OCI-LY1 (cell line): ENCODE measurements around the gene PSMG1.

Source experiments
- H2AFZ ChIP-seq: fragments of 200-600 bp; sonication (generic), shearing (Covaris generic); 2 replicates; pipeline ENCODE4 v1.6.0; 2014; ENCODE audit warnings: antibody characterized with exemption, mild to moderate bottlenecking, low read length
- H3F3A ChIP-seq: fragments of 200-600 bp; sonication (generic), shearing (Covaris generic); 2 replicates; pipeline ENCODE4 v1.6.0; 2014; ENCODE audit warnings: mild to moderate bottlenecking, antibody characterized with exemption, low read length, moderate library complexity; ENCODE audit not compliant: insufficient read depth
- H3K27ac ChIP-seq: fragments of 200-600 bp; sonication (generic); 2 replicates; pipeline ENCODE4 v1.5.1; 2014; ENCODE audit warnings: low read length, mixed run types, mild to moderate bottlenecking, low read depth; ENCODE audit not compliant: poor library complexity, severe bottlenecking
- H3K27me3 ChIP-seq: fragments of 200-600 bp; sonication (generic); 2 replicates; pipeline ENCODE4 v1.6.0; 2014; ENCODE audit warnings: antibody characterized with exemption, mild to moderate bottlenecking, low read length, moderate library complexity; ENCODE audit not compliant: insufficient read depth
- H3K36me3 ChIP-seq: fragments of 200-600 bp; sonication (generic); 2 replicates; pipeline ENCODE4 v1.6.1; 2014; ENCODE audit warnings: mild to moderate bottlenecking, antibody characterized with exemption, low read length, moderate library complexity, mixed read lengths; ENCODE audit not compliant: insufficient read depth
- H3K4me1 ChIP-seq: fragments of 200-600 bp; sonication (generic); 2 replicates; pipeline ENCODE4 v1.5.1; 2014; ENCODE audit warnings: mild to moderate bottlenecking, low read length, moderate library complexity; ENCODE audit not compliant: insufficient read depth, severe bottlenecking
- H3K4me2 ChIP-seq: fragments of 200-600 bp; sonication (generic), shearing (Covaris generic); 2 replicates; pipeline ENCODE4 v1.6.1; 2014; ENCODE audit warnings: low read length
- H3K4me3 ChIP-seq: fragments of 200-600 bp; sonication (generic); 2 replicates; pipeline ENCODE4 v1.5.1; 2014; ENCODE audit warnings: low read length, low read depth, mild to moderate bottlenecking, mixed read lengths; ENCODE audit not compliant: poor library complexity, severe bottlenecking
- H3K79me2 ChIP-seq: fragments of 200-600 bp; shearing (Covaris generic); 2 replicates; pipeline ENCODE4 v1.6.1; 2016; ENCODE audit warnings: mixed run types, low read length, mixed read lengths; ENCODE audit not compliant: insufficient read depth
- H3K9ac ChIP-seq: fragments of 200-600 bp; sonication (generic), shearing (Covaris generic); 2 replicates; pipeline ENCODE4 v1.6.1; 2014; ENCODE audit warnings: mild to moderate bottlenecking, low read length, mixed read lengths
- H3K9me2 ChIP-seq: fragments of 200-600 bp; sonication (generic), shearing (Covaris generic); 2 replicates; pipeline ENCODE4 v1.6.1; 2014; ENCODE audit warnings: low read depth, mild to moderate bottlenecking, low read length, mixed read lengths
- H3K9me3 ChIP-seq: fragments of 200-600 bp; shearing (Covaris generic); 2 replicates; pipeline ENCODE4 v1.6.1; 2014; ENCODE audit warnings: low read length, mixed read lengths
- H4K20me1 ChIP-seq: fragments of 200-600 bp; sonication (generic), shearing (Covaris generic); 2 replicates; pipeline ENCODE4 v1.6.0; 2016; ENCODE audit warnings: mild to moderate bottlenecking, low read length; ENCODE audit not compliant: insufficient read depth
- EZH2 ChIP-seq: fragments of 200-600 bp; sonication (generic), shearing (Covaris generic); IDR thresholded peaks from 2 replicates; pipeline ENCODE4 v1.8.0; 2017; ENCODE audit warnings: borderline replicate concordance, mixed run types, mild to moderate bottlenecking, antibody characterized with exemption, low read length, moderate library complexity, mixed read lengths
- TF ChIP-seq, protein P1 (sequence below): fragments of 200-600 bp; sonication (generic), shearing (Covaris generic); IDR thresholded peaks from 2 replicates; pipeline ENCODE4 v1.5.1; 2017; ENCODE audit warnings: mild to moderate bottlenecking, antibody characterized with exemption, low read length, moderate library complexity, mixed read lengths

PSMG1 gene

DNA sequence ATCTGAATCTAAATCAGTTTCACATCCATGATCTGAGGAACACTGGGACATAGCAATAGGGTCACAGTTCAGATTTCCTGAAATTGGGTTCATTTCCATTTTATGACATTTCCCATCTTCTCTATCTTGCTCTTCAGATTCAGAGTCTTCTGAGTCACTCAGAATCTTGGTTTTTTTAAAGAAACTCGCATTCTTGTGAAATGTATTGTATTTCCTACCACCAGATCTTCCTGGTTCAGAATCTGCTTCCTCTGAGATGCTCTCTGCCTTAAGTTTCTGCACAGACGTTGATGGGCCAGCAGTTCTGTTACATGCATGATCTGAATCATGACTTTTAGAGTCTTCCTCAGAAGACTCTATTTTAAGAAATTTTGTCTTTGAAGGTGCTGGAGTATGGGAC, 15.5 kb upstream of the PSMG1 start:
- TF ChIP-seq, protein P1, sequence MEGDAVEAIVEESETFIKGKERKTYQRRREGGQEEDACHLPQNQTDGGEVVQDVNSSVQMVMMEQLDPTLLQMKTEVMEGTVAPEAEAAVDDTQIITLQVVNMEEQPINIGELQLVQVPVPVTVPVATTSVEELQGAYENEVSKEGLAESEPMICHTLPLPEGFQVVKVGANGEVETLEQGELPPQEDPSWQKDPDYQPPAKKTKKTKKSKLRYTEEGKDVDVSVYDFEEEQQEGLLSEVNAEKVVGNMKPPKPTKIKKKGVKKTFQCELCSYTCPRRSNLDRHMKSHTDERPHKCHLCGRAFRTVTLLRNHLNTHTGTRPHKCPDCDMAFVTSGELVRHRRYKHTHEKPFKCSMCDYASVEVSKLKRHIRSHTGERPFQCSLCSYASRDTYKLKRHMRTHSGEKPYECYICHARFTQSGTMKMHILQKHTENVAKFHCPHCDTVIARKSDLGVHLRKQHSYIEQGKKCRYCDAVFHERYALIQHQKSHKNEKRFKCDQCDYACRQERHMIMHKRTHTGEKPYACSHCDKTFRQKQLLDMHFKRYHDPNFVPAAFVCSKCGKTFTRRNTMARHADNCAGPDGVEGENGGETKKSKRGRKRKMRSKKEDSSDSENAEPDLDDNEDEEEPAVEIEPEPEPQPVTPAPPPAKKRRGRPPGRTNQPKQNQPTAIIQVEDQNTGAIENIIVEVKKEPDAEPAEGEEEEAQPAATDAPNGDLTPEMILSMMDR: no peak
- no peak for TF ChIP-seq EZH2
- no peak overlapping the region for H3K4me3 ChIP-seq
- no peaks in the 10 kb centered on the region for H3K79me2 ChIP-seq
- no peaks in the 10 kb centered on the region for H3F3A ChIP-seq
- H3K36me3 ChIP-seq: peaks cover 94% of the 10 kb centered on the region
- no peaks in the 10 kb centered on the region for H3K9me3 ChIP-seq
- no peak overlapping the region for H3K9ac ChIP-seq
- no peak overlapping the region for H3K27ac ChIP-seq
- no peaks in the 10 kb centered on the region for H3K27me3 ChIP-seq
- H4K20me1 ChIP-seq: no peaks in the 10 kb centered on the region
- H3K9me2 ChIP-seq: no peaks in the 10 kb centered on the region
- H3K4me2 ChIP-seq: no peak overlapping the region
- H3K4me1 ChIP-seq: no peaks in the 10 kb centered on the region
- H2AFZ ChIP-seq: no peak overlapping the region

DNA sequence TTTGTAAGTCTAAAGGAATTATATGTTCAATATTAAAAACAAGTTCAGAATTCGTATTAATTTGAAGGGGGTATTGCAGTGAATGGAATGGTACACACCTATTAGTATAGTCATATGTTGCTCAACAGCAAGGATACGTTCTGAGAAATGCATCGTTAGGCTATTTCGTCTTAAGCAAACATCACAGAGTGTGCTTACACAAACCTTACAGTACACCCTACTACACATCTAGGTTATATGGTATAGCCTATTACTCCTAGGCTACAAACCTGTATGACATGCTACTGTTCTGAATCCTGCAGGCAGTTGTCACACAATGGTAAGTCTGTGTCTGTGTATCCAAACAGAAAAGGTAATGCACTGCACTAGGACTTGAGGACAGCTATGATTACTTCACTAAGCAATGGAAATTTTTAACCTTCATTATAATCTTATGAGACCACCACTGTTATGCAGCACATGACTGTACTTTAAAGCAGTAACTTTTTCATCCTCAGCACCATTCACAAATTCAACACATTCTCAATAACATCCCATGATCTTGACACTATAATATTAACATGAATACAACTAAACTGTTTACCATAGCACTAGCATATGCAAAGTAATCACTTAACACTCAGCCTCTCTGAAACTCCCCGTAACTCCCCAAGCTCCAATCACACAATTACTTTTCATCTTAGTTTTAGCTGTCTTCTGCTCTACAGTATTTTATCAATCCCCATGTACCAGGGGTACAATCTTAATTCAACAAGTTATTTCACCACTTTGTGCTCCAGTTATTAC, 14.4 kb upstream of the PSMG1 start:
- Histone ChIP-seq H3K36me3 (peaks cover 99% of the 10 kb centered on the region), H3K9me2 (no peaks in the 10 kb centered on the region), H3K4me2 (no peak overlapping the region), H3K9ac (no peak overlapping the region), H4K20me1 (no peaks in the 10 kb centered on the region), H3K27me3 (no peaks in the 10 kb centered on the region), H3F3A (no peaks in the 10 kb centered on the region), H3K4me1 (no peaks in the 10 kb centered on the region), H3K79me2 (no peaks in the 10 kb centered on the region), H3K9me3 (no peaks in the 10 kb centered on the region), H3K4me3 (no peak overlapping the region), H2AFZ (no peak overlapping the region), H3K27ac (no peak overlapping the region)
- TF ChIP-seq EZH2: no peak
- TF ChIP-seq, protein P1: no peak

DNA sequence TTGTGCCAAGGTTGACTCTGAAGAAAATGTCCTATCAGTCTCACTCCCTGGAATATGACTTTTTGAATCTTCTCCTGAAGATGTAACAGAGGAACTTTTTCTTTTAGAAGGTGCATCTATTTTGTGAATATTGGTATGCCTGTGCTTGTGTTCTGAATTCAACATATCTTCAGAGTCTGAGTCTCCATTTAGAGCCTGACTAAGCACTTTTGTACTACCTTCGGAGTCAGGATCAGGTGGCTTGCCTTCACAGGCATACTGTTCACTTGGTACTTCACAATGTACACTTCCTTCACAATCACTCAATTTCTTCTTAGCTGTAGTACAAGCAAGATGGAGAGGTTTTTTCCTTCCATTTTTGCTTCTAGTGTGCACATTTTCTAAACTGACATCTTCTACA, 13.6 kb upstream of the PSMG1 start:
- no peak overlapping the region for H3K27ac ChIP-seq
- no peaks in the 10 kb centered on the region for H3K9me3 ChIP-seq
- H3K27me3 ChIP-seq: no peaks in the 10 kb centered on the region
- no peaks in the 10 kb centered on the region for H4K20me1 ChIP-seq
- no peak overlapping the region for H3K9ac ChIP-seq
- no peak overlapping the region for H2AFZ ChIP-seq
- H3F3A ChIP-seq: no peaks in the 10 kb centered on the region
- H3K4me1 ChIP-seq: no peaks in the 10 kb centered on the region
- no peaks in the 10 kb centered on the region for H3K9me2 ChIP-seq
- H3K4me3 ChIP-seq: no peak overlapping the region
- H3K36me3 ChIP-seq: peaks cover 99% of the 10 kb centered on the region
- H3K79me2 ChIP-seq: no peaks in the 10 kb centered on the region
- no peak for TF ChIP-seq EZH2
- TF ChIP-seq, protein P1: no peak
- H3K4me2 ChIP-seq: no peak overlapping the region
